GM12892 (cell line): Measurements from ENCODE around the gene SCIMP.

ENCODE experiments used
- POLR2A ChIP-seq: IDR thresholded peaks from 2 replicates; pipeline ENCODE4 v1.6.1; 2011; ENCODE audit warnings: low read depth, low read length, control low read depth
- POLR2AphosphoS5 ChIP-seq: IDR thresholded peaks from 2 replicates; pipeline ENCODE4 v1.6.1; 2011; ENCODE audit warnings: low read depth, low read length, control low read depth

- TF ChIP-seq POLR2AphosphoS5, result no peak
- TF ChIP-seq POLR2A, result no peak
Measured at GRCh38 chr17:5220074-5220473, 14.6 kb downstream of the SCIMP start.
